DND-41 (cell line): ENCODE measurements around the gene PUSL1.

Experiments used
- EZH2 ChIP-seq: IDR thresholded peaks from 3 replicates; pipeline ENCODE4 v1.6.1; 2012; ENCODE audit warnings: borderline replicate concordance, low read depth, mild to moderate bottlenecking, moderate library complexity, low read length, inconsistent platforms; ENCODE audit not compliant: severe bottlenecking
- TF ChIP-seq, protein P1 (sequence below): IDR thresholded peaks from 2 replicates; pipeline ENCODE4 v1.5.1; 2012; ENCODE audit warnings: borderline replicate concordance, low read length, moderate library complexity, mild to moderate bottlenecking; ENCODE audit not compliant: poor library complexity, severe bottlenecking; ENCODE audit errors: extremely low read depth

- no peak for TF ChIP-seq EZH2
- TF ChIP-seq, protein P1, sequence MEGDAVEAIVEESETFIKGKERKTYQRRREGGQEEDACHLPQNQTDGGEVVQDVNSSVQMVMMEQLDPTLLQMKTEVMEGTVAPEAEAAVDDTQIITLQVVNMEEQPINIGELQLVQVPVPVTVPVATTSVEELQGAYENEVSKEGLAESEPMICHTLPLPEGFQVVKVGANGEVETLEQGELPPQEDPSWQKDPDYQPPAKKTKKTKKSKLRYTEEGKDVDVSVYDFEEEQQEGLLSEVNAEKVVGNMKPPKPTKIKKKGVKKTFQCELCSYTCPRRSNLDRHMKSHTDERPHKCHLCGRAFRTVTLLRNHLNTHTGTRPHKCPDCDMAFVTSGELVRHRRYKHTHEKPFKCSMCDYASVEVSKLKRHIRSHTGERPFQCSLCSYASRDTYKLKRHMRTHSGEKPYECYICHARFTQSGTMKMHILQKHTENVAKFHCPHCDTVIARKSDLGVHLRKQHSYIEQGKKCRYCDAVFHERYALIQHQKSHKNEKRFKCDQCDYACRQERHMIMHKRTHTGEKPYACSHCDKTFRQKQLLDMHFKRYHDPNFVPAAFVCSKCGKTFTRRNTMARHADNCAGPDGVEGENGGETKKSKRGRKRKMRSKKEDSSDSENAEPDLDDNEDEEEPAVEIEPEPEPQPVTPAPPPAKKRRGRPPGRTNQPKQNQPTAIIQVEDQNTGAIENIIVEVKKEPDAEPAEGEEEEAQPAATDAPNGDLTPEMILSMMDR: no peak
Measured at GRCh38 chr1:1332774-1333480, 24.5 kb downstream of the PUSL1 start.
